Right ventricle myocardium inferior (tissue), 1 donor: ENCODE data around the gene KIAA0232. TPM values are rescaled to one million over a fixed set of nuclear protein-coding genes. Genes with fewer than 3 reads are reported as not detected.
A peak's percentile ranks its signal among the peaks of the same experiment; 100 is the strongest.
"Not testable (repeated sequence)": the region's sequence is repeated elsewhere in the genome, so short reads cannot be mapped to it uniquely, and the experiment has no call there.

Source experiments
- ATAC-seq: fragments of 200-7000 bp; cut with Tn5 transposase; one replicate; pipeline ENCODE4 v1.9.1; 2020; ENCODE audit warnings: mild to moderate bottlenecking, moderate library complexity
- DNase-seq: peaks from one replicate; pipeline ENCODE4 v3.0.0; 2021; ENCODE audit errors: missing footprints
- intact Hi-C: fragments of 100-400 bp; cut with DNase I; formaldehyde crosslinking; loops from one replicate; pipeline ENCODE4 v1.11.0; 2022
- total RNA-seq: library from RNA; stranded (reverse); fragmentation: NEBNext Ultra II Directional; extraction: Animal tissue kit (Norgen Biotek cat#: 25700); gene quantifications from one replicate; pipeline ENCODE4 v1.2.1, GENCODE V29; 2021
- donor health status: DM: no; HTN: yes; CAD: no; lungs with severe emphysema.

KIAA0232 gene
- total RNA-seq, 1 donor from 2014 or later = 72.1 TPM

DNA sequence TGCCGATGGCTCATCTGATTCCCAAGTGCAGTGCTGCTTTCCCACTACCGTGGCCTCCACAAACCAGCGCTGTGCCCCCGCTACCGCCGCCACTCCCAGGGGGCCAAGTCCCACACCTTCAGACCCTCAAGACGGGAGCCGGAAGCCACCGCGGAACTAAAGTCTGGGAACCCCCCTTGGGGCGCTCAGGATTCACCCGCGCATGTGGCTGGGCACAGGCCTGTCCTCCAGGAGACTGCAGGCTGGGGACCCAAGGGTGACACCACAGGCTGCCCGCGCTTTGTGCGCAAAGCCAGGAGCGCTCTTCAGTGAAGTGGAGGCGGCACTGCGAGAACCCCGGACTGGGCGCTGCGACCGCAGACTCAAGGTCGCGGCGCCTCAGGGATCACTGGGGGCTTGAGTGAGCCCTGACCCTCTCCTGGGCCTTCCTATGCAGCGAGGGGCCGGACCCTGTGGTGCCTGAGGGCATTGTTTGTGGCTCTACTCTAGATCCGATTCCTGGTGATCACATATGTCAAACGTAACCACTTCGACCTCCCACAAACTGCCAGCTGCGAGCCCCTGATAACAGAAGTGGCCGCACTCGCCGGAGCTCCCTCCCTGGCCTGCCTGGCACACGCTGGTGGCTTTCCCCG lies 106.7 kb downstream of the KIAA0232 start:
- DNase-seq = no peak

DNA sequence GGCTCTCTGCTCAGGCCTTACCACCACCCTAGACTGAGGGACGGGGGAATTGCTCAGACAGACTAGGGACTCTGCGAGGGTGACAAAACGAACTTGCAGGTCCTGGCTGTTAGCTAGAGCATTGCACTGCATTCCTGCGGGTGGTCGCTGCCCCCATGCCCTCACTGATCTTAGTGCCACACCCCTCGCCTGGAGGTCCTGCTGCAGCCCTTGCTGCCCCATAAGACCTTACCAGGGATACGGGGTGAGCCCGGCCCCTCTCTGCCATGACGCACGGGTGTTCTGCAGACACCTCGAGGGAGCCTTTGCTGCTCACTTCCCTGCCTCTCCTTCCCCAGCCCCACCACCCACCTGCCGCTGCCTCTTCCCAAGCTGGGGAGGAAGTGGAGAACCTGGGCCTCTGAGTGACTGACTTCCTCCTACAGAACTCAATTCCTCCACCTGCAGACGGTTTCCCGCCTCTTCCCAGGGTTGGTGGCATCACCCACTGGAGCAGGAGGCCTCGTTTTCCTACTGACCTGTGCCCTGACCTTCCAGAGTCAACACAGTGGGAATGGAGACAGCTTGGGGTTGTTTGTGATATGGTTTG lies 107.3 kb downstream of the KIAA0232 start:
- no peak for ATAC-seq
- DNase-seq = no peak
- intact Hi-C loops = loop anchor here (5.0 kb wide), 1 partner anchor 173 kb away; the partner anchor contains the start of gene BLOC1S4

More for the DNA sequence above, 106.7 kb downstream of the KIAA0232 start:
- intact Hi-C loops = loop anchor here (5.0 kb wide), 1 partner anchor 172 kb away; the partner anchor contains the start of gene BLOC1S4
- no peak for ATAC-seq

- no peak for DNase-seq
- intact Hi-C loops = no loop called here
- no peak for ATAC-seq
These were observed 107.8 kb downstream of the KIAA0232 start for GRCh38 chr4:6890358-6890757.

DNA sequence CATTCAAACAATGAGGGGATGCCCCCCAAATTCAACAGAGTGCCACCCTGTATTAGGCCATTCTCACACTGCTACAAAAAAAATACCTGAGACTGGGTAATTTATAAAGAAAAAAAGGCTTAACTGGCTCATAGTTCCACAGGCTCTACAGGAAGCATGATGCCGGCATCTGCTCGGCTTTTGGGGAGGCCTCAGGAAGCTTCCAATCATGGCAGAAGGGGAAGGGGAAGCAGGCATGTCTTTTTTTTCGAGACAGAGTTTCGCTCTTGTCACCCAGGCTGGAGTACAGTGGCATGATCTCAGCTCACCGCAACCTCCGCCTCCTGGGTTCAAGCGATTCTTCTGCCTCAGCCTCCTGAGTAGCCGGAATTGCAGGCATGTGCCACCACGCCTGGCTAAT lies 108.4 kb downstream of the KIAA0232 start:
- DNase-seq, ATAC-seq, intact Hi-C loops: not testable (repeated sequence)

- intact Hi-C loops = no loop called here
- ATAC-seq = no peak
- no peak for DNase-seq
These were observed 109.1 kb downstream of the KIAA0232 start for GRCh38 chr4:6891436-6892170.

GRCh38 chr4:6892190-6892908 lies 109.8 kb downstream of the KIAA0232 start:
- DNase-seq = no peak
- peak; percentile 43 for ATAC-seq
- intact Hi-C loops = no loop called here

DNA sequence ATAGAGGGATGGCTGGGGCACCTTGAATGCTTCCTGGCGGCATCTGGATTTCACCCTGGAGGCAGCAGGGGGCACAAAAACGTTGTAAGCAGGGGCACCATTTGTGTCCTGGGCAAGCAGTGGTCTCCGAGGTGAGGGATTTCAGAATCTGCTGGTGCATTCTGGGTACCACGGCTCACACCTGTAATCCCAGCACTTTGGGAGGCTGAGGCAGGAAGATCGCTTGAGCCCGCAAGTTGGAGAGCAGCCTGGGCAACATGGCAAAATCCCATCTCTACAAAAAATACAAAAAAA lies 110.3 kb downstream of the KIAA0232 start:
- intact Hi-C loops = no loop called here

DNA sequence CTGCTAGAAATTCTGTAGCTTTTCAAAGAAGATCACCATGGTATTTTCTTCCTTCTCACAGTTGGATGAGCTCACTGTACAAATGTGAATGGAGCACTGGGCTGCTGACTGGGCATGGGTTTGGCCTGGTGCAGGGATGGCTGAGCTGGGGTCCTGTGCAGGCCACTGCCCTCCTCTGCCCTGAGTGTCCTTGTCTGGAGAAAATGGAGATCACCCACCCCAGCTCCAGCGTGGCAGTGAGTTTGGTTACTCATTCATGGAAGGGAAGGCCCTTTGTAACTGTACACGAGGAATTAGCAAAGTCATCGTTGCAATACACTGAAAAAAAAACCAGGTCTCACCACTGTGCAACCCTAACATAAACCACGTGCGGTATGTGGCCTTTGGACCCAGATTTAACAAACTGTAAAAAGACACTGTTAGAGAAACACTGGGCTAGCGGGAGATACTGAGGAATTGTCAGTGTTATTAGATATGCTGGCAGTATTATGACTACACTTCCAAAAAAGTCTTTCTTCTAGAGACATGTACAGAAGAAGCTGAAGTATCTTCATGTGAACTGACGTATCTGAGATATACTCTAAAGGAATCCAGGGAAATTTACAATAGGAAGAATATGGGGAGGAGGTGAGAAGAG lies 111.0 kb downstream of the KIAA0232 start:
- intact Hi-C loops = no loop called here
- no peak for DNase-seq
- ATAC-seq = no peak

More for the DNA sequence above, 110.3 kb downstream of the KIAA0232 start:
- ATAC-seq (no peak), DNase-seq (no peak)

- DNase-seq = no peak
- ATAC-seq = no peak
These were observed 111.6 kb downstream of the KIAA0232 start for GRCh38 chr4:6894086-6894478.

DNA sequence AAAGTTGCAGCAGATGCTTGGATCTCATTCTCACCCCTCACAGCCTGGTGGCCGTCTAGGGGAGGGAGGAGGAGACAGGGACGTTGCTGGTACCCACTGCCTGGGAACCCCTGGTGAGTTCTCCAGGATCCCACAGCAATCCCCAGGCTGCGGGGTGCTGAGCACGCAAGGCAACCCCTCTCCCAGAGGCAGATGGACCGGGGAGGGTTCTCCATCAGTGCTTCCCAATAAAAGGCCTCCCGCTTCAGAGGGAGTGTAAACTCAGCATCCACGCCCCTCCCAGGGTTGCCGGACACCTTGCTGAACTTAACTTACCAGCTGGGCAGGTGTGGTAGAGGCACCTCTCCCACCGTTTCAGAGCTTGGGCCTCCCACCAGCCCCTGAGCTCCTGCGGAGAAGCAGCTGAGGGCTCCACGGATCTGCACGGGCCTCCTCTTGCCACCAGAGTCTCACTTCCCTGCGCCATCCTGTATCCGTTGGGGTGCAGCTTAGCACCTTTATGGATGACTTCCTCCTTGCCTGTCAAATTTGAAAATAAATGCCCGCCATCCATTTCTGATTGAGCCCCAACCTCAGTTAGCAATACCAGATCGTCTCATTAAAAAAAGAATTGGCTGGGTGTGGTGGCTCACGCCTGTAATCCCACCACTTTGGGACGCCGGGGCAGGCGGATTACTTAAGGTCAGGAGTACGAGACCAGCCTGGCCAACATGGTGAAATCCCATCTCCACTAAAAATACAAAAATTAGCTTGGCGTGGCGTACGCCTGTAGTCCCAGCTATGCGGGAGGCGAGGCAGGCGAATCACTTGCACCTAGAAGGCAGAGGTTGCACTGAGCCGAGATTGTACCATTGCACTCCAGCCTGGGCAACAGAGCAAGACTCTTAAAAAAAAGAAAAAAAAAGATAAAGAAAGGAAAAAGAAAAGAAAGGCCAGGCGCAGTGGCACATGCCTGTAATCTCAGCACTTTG lies 112.3 kb downstream of the KIAA0232 start:
- no peak for ATAC-seq
- intact Hi-C loops = no loop called here
- DNase-seq = no peak

More at GRCh38 chr4:6894086-6894478, 111.6 kb downstream of the KIAA0232 start:
- intact Hi-C loops = no loop called here

GRCh38 chr4:6896035-6896434 lies 113.5 kb downstream of the KIAA0232 start:
- DNase-seq (no peak), ATAC-seq (no peak)
- intact Hi-C loops = no loop called here

GRCh38 chr4:6898763-6899162 lies 116.2 kb downstream of the KIAA0232 start:
- DNase-seq = no peak
- ATAC-seq = no peak
- intact Hi-C loops = no loop called here

DNA sequence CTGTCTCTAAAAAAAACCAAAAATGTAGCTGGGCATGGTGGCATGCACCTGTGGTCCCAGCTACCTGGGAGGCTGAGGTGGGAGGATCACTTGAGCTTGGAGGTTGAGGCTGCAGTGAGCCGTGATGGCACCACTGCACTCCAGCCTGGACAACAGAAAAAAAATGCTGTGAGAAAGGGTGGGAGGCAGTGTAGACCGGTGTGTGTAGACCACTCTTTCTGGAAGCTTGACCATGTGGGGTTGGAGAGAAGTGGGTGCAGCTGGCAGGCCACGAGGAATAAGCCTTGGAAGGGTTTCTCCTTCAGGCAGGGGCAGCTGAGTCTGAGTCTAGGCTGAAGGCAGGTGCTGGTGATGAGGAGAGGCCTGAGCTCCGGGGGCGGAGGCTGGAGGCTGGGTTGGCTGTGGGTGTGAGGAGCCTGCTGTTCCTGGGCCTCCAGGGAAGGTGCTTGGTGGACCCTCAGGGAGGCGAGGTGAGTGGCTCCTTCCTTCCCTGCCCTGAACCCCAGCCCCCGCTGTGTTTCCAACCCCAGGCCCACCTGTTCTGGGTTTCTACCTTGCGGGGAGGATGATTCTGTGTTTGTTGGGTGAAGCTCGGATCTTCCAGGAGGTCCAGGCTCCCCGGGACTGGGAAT lies 117.8 kb downstream of the KIAA0232 start:
- no peak for ATAC-seq

DNA sequence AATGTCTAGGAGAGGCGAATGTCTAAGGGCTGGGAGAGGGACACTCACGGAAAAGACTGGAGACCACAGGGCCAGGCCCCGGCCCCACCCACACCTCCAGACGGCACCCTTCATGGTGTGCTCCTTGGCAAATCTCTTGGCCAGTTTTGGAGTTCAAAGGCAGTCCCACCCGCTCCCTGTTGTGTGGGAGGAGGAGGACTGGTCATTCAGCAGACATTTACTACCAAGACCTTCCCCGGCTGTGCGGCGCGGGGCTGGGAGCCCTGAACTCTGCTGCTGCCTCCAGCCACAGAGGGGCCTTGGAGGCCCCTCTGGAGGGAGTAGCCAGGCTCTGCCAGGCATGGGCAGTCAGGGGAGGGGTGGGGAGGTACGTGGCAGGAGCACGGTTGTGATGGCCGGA lies 118.4 kb downstream of the KIAA0232 start:
- DNase-seq (peak; percentile 21), ATAC-seq (no peak)
- intact Hi-C loops = no loop called here

More for the DNA sequence above, 117.8 kb downstream of the KIAA0232 start:
- DNase-seq = peak; percentile 15
- intact Hi-C loops = no loop called here

DNA sequence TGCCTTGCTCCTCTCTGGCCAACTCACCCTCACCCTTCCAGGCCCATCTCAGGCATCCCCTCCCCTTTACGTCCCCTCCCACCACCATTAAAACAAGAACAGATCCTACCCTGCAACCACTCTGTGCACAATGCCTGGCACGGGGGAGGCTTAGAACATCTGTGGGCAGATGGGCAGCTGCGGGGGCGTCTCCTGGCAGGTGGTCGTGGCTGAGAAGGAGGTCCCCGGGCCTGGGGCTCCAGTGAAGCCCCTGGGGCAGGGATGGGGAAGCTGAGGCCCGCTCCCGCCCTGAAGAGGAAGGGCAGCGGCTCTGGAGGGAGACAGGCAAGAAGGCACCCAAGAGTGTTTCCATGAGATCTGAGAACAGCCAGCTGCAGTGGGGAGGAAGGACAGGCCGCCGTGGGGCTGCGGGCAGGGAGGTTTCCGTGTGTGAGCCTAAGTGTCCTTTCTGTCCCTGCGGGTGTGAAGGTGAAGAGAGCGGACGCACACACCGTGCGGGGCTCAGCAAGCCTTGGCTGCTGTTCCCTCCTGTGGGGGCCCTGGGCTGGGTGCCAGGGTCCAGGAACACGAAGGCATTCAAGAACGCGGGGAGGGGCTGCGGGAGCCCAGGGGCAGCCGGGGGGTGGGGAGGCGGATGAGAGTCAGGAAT lies 119.3 kb downstream of the KIAA0232 start:
- peak; percentile 64 for DNase-seq
- intact Hi-C loops = no loop called here
- ATAC-seq = peak; percentile 46

DNA sequence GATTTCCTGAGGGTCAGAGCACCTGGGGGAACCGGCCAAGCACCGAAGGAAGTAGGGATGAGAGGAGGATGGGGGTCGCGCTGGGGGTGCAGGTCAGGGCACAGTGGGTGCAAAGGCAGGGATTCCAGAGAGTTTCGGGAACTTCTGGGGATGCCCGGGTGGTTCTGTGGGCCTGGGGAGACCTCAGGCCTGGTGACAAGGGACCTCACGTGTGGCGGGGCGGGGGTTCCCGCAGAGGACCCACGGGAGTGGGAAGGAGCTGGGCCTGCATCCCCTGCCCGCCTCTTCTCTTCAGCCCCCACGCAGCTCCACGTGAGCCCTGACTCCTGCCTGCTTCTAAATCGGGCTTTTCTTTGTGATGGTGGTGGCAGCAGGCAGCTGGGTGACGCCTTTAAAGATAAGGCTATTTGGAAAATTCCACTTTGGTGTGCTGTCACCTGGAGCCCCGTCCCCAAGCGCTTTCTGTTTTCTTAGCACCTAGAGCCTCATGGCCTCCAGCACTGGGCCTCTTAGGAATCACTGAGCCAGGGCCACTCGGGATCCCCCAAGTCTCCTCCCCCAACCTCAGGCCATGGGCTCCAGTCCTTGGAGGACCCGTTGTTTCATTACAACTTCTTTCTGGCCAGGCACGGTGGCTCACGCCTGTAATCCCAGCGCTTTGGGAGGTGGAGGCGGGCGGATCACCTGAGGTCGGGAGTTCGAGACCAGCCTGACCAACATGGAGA lies 120.0 kb downstream of the KIAA0232 start:
- DNase-seq (peak; percentile 9), ATAC-seq (peak; percentile 21)
- intact Hi-C loops = no loop called here
